Left lung (tissue), 14 donors: ENCODE measurements around the gene TBRG1. TPM values are rescaled to one million over a fixed set of nuclear protein-coding genes. Genes with fewer than 3 reads are reported as not detected.

Source experiments
- ATAC-seq: fragments of 200-7000 bp; cut with Tn5 transposase; one replicate; pipeline ENCODE4 v1.9.1; 2020; ENCODE audit warnings: moderate library complexity
- DNase-seq, 4 donors: peaks; one replicate each; pipeline ENCODE4 v3.0.0-alpha.2; 2013 to 2020
- H3K27ac ChIP-seq, 2 donors: fragments of 200-600 bp; sonication (generic) in 1 of 2; one replicate each; pipeline versions ENCODE4 v1.5.0 to v1.8.0; 2020 to 2021
- H3K27me3 ChIP-seq, 2 donors: fragments of 200-600 bp; sonication (generic) in 1 of 2; one replicate each; pipeline versions ENCODE4 v1.5.0 to v1.8.0; 2020 to 2021
- H3K36me3 ChIP-seq, 2 donors: fragments of 200-600 bp; sonication (generic) in 1 of 2; one replicate each; pipeline versions ENCODE4 v1.5.0 to v1.8.0; 2020 to 2021
- H3K4me1 ChIP-seq, 2 donors: fragments of 200-600 bp; one replicate each; pipeline ENCODE4 v1.8.0; 2021
- H3K4me3 ChIP-seq, 2 donors: fragments of 200-600 bp; sonication (generic) in 1 of 2; one replicate each; pipeline versions ENCODE4 v1.5.0 to v1.8.0; 2020 to 2021; ENCODE audit warnings: mild to moderate bottlenecking in 1 of 2
- H3K9me3 ChIP-seq, 2 donors: fragments of 200-600 bp; sonication (generic) in 1 of 2; one replicate each; pipeline versions ENCODE4 v1.5.0 to v1.8.0; 2020 to 2021
- intact Hi-C, 2 donors: fragments of 100-400 bp; cut with DNase I; formaldehyde crosslinking; loops; one replicate each; pipeline versions ENCODE4 v1.11.2 to v1.14.2; 2022
- long read RNA-seq, 12 donors: library from polyadenylated mRNA in 2 of 12; unstranded in 2 of 12; transcript quantifications; one replicate each; pipeline ENCODE4 v2.0.0 and lab custom pipeline, GENCODE V29; 2019 to 2026
- polyA plus RNA-seq, 6 donors: library from polyadenylated mRNA; unstranded; fragments of 120-200 nt; gene quantifications; one replicate each; pipeline ENCODE4 v1.2.1, GENCODE V29; 2013; ENCODE audit not compliant: insufficient read length in 6 of 6
- total RNA-seq, 2 donors: library from RNA; stranded (reverse); fragmentation: NEBNext Ultra II Directional; extraction: Animal tissue kit (Norgen Biotek cat#: 25700); gene quantifications; one replicate each; pipeline ENCODE4 v1.2.1, GENCODE V29; 2021
- TF ChIP-seq, protein P1 (sequence below), 2 donors: fragments of 200-600 bp; sonication (generic) in 1 of 2; IDR thresholded peaks; one replicate each; pipeline versions ENCODE4 v1.5.0 to v1.8.0; 2021; ENCODE audit warnings: antibody characterized with exemption in 2 of 2
- donor health status: DM: no; HTN: yes; CAD: no.
- donor health status: DM: no; HTN: no; CAD: no.

Gene TBRG1
- total RNA-seq (10 to 100 TPM; 34.1 to 41.9 TPM), polyA plus RNA-seq (10 to 100 TPM; 30.2 to 40.9 (median 37.5) TPM)
- long read RNA-seq, donor 1, full-length matches to known transcripts, result 7 of 22 reads
- long read RNA-seq, donor 1, partial matches to known transcripts, result 15 of 22 reads
- long read RNA-seq, donor 1, other reads (novel, unspliced or antisense), result 0 of 22 reads
- long read RNA-seq, donor 2, full-length matches to known transcripts, result 4 of 4 reads
- long read RNA-seq, donor 2, partial matches to known transcripts, result 0 of 4 reads
- long read RNA-seq, donor 2, other reads (novel, unspliced or antisense), result 0 of 4 reads
- long read RNA-seq, donor 3, full-length matches to known transcripts, result 8 of 8 reads
- long read RNA-seq, donor 3, partial matches to known transcripts, result 0 of 8 reads
- long read RNA-seq, donor 3, other reads (novel, unspliced or antisense), result 0 of 8 reads
- long read RNA-seq, donor 4, full-length matches to known transcripts, result 6 of 29 reads
- long read RNA-seq, donor 4, partial matches to known transcripts, result 21 of 29 reads
- long read RNA-seq, donor 4, other reads (novel, unspliced or antisense), result 2 of 29 reads
- long read RNA-seq, donor 5, full-length matches to known transcripts, result 7 of 7 reads
- long read RNA-seq, donor 5, partial matches to known transcripts, result 0 of 7 reads
- long read RNA-seq, donor 5, other reads (novel, unspliced or antisense), result 0 of 7 reads
- long read RNA-seq, donor 6, full-length matches to known transcripts, result 5 of 5 reads
- long read RNA-seq, donor 6, partial matches to known transcripts, result 0 of 5 reads
- long read RNA-seq, donor 6, other reads (novel, unspliced or antisense), result 0 of 5 reads
- long read RNA-seq, donor 7, partial matches to known transcripts, result 0 of 1 reads
- long read RNA-seq, donor 7, other reads (novel, unspliced or antisense), result 0 of 1 reads
- long read RNA-seq, donor 8, full-length matches to known transcripts, result 2 of 2 reads
- long read RNA-seq, donor 8, partial matches to known transcripts, result 0 of 2 reads
- long read RNA-seq, donor 8, other reads (novel, unspliced or antisense), result 0 of 2 reads
- long read RNA-seq, donor 9, result 0 reads
- long read RNA-seq, donor 10, full-length matches to known transcripts, result 7 of 40 reads
- long read RNA-seq, donor 10, partial matches to known transcripts, result 32 of 40 reads
- long read RNA-seq, donor 10, other reads (novel, unspliced or antisense), result 1 of 40 reads
- long read RNA-seq, donor 11, full-length matches to known transcripts, result 7 of 7 reads
- long read RNA-seq, donor 11, partial matches to known transcripts, result 0 of 7 reads
- long read RNA-seq, donor 11, other reads (novel, unspliced or antisense), result 0 of 7 reads
- long read RNA-seq, donor 12, full-length matches to known transcripts, result 4 of 4 reads
- long read RNA-seq, donor 12, partial matches to known transcripts, result 0 of 4 reads
- long read RNA-seq, donor 12, other reads (novel, unspliced or antisense), result 0 of 4 reads

- intact Hi-C loops, result no loop called here
- Histone ChIP-seq H3K9me3 (no peaks in the 10 kb centered on the region), H3K4me3 (peak within 1 kb of the TSS; percentile 67 to 83), H3K4me1 (peaks cover 10 to 32% of the 10 kb centered on the region in 2 donors), H3K27me3 (no peaks in the 10 kb centered on the region), H3K27ac (peak within 1 kb of the TSS; percentile 91 to 96), H3K36me3 (peaks cover 0 to 27% of the 10 kb centered on the region in 2 donors)
- peak; percentile 99 for ATAC-seq
- DNase-seq, result peak; percentile 91 to 96 (median 94)
- TF ChIP-seq, protein P1, sequence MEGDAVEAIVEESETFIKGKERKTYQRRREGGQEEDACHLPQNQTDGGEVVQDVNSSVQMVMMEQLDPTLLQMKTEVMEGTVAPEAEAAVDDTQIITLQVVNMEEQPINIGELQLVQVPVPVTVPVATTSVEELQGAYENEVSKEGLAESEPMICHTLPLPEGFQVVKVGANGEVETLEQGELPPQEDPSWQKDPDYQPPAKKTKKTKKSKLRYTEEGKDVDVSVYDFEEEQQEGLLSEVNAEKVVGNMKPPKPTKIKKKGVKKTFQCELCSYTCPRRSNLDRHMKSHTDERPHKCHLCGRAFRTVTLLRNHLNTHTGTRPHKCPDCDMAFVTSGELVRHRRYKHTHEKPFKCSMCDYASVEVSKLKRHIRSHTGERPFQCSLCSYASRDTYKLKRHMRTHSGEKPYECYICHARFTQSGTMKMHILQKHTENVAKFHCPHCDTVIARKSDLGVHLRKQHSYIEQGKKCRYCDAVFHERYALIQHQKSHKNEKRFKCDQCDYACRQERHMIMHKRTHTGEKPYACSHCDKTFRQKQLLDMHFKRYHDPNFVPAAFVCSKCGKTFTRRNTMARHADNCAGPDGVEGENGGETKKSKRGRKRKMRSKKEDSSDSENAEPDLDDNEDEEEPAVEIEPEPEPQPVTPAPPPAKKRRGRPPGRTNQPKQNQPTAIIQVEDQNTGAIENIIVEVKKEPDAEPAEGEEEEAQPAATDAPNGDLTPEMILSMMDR (IDR thresholded peaks at IDR 0.05), result no peak
These were observed at the start of gene TBRG1 for GRCh38 chr11:124622531-124623451. Gene TBRG1 (plus strand): TSS chr11:124622864. CDS start chr11:124623084, 220 bp downstream.

- H3K36me3 ChIP-seq, result no peaks in the 10 kb centered on the region
- H3K9me3 ChIP-seq, result peaks cover 0 to 3% of the 10 kb centered on the region in 2 donors
- DNase-seq (no peak), ATAC-seq (no peak)
- no peak overlapping the region for H3K27ac ChIP-seq
- no peak overlapping the region for H3K4me3 ChIP-seq
- H3K27me3 ChIP-seq, result no peaks in the 10 kb centered on the region
- no peaks in the 10 kb centered on the region for H3K4me1 ChIP-seq
- TF ChIP-seq, protein P1 (IDR thresholded peaks at IDR 0.05), result no peak
- intact Hi-C loops, result no loop called here
These were observed 44.8 kb upstream of the TBRG1 start for GRCh38 chr11:124577716-124578427.

DNA sequence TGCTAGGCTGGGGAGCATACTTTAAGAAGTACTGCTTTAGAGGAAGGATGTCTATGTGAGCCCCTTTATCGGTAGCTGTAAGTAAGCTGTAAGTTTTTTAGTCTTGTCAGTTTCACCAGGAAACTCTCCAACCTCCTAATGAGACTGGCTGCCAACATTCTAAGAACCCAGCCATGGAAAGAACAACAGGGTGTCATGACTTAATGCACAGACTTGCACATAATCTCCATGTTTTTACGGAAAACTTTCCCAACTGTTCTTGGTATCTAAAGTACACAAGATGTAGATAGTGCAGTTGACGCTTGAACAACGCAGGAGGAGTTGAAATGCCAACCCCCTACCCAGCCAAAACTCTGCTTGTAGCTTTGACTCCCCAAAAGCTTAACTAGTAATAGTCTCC, 43.9 kb upstream of the TBRG1 start:
- ATAC-seq, result no peak
- no peaks in the 10 kb centered on the region for H3K27me3 ChIP-seq
- H3K4me1 ChIP-seq, result no peaks in the 10 kb centered on the region
- TF ChIP-seq, protein P1 (IDR thresholded peaks at IDR 0.05), result no peak
- DNase-seq, result no peak
- peaks cover 0 to 3% of the 10 kb centered on the region in 2 donors for H3K9me3 ChIP-seq
- intact Hi-C loops, result no loop called here
- H3K36me3 ChIP-seq, result no peaks in the 10 kb centered on the region
- H3K27ac ChIP-seq, result no peak overlapping the region
- no peak overlapping the region for H3K4me3 ChIP-seq

DNA sequence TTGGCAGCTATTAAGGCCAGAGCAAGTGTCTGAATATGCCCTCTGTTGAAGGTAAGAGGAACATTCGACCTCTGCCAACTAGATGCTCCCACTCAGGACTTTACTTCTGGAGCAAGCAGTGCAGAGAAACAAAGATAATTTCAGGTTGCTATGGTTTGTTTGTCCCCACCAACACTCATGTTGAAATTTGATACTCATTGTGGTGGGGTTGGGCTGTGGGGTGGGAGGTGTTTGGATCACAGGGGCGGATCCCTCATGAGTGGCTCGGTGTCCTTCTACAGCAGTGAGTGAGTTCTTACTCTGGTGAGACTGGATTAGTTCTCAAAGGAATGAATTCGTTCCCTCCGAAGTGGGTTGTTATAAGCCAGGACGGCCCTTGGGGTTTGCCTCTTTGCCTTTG, 40.8 kb upstream of the TBRG1 start:
- intact Hi-C loops, result no loop called here
- H3K36me3 ChIP-seq, result no peaks in the 10 kb centered on the region
- no peaks in the 10 kb centered on the region for H3K4me1 ChIP-seq
- ATAC-seq (peak; percentile 31), DNase-seq (peak in 1 of 4 donors; percentile 5)
- no peak overlapping the region for H3K27ac ChIP-seq
- no peaks in the 10 kb centered on the region for H3K27me3 ChIP-seq
- no peaks in the 10 kb centered on the region for H3K9me3 ChIP-seq
- no peak overlapping the region for H3K4me3 ChIP-seq
- TF ChIP-seq, protein P1 (IDR thresholded peaks at IDR 0.05), result no peak
